GM12865 (cell line): ENCODE results near the gene ALDH2.

Experiments used
- DNase-seq: peaks from one replicate; pipeline ENCODE4 v3.0.0; 2010; ENCODE audit warnings: low read depth
- H3K4me3 ChIP-seq: 2 replicates; pipeline ENCODE4 v1.5.1; 2011; ENCODE audit warnings: mild to moderate bottlenecking, low read depth, low read length, control low read depth
- TF ChIP-seq, protein P1 (sequence below): IDR thresholded peaks from 2 replicates; pipeline ENCODE4 v1.5.1; 2011; ENCODE audit warnings: low read length, control low read depth, low read depth, inconsistent platforms; ENCODE audit not compliant: insufficient read depth; ENCODE audit errors: missing control alignments

ALDH2 gene

GRCh38 chr12:111768159-111768895 is 1.6 kb downstream of the ALDH2 start:
- H3K4me3 ChIP-seq, result no peak overlapping the region
- DNase-seq, result no peak
- TF ChIP-seq, protein P1, sequence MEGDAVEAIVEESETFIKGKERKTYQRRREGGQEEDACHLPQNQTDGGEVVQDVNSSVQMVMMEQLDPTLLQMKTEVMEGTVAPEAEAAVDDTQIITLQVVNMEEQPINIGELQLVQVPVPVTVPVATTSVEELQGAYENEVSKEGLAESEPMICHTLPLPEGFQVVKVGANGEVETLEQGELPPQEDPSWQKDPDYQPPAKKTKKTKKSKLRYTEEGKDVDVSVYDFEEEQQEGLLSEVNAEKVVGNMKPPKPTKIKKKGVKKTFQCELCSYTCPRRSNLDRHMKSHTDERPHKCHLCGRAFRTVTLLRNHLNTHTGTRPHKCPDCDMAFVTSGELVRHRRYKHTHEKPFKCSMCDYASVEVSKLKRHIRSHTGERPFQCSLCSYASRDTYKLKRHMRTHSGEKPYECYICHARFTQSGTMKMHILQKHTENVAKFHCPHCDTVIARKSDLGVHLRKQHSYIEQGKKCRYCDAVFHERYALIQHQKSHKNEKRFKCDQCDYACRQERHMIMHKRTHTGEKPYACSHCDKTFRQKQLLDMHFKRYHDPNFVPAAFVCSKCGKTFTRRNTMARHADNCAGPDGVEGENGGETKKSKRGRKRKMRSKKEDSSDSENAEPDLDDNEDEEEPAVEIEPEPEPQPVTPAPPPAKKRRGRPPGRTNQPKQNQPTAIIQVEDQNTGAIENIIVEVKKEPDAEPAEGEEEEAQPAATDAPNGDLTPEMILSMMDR, result no peak

GRCh38 chr12:111769599-111769998 is 2.9 kb downstream of the ALDH2 start:
- H3K4me3 ChIP-seq, result no peak overlapping the region
- DNase-seq, result no peak
- TF ChIP-seq, protein P1, result no peak

DNA sequence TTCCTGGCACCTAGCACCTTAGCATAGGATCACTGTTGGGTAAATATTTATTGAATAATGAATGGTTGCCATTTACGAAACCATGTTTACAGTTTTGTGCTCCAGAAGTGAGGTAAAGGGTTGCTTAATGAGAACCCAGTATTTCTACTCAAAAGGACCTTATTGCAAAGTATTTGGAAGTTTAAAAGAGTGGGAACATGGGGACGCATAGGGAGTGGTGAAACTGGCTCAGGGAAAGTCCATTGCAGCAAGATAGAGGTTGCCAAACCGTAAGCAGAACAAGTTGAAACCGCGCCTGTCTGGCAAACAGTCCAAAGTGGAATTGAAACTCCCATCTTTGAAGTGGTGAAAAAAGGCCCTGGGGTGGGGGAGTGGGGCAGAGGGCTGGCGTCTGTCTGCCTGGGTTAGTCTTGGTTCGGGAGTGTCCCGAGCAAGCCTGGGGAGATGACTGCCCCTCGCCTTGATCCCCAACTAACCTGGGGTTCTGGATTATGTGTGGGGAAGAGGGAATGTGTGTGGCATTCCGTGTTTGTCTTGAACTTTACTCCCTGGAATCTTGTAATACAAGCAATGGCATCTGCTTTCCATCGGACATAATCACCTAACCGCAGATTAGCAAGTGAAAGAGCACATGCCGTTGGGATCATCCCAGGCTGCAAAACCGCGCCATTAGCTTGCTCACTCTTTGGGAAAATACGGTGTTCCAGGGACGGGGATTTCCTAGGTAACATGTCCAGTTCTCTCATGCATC is 7.2 kb downstream of the ALDH2 start:
- H3K4me3 ChIP-seq, result peak overlapping the region; percentile 33
- DNase-seq, result peak; percentile 76
- TF ChIP-seq, protein P1, result no peak

DNA sequence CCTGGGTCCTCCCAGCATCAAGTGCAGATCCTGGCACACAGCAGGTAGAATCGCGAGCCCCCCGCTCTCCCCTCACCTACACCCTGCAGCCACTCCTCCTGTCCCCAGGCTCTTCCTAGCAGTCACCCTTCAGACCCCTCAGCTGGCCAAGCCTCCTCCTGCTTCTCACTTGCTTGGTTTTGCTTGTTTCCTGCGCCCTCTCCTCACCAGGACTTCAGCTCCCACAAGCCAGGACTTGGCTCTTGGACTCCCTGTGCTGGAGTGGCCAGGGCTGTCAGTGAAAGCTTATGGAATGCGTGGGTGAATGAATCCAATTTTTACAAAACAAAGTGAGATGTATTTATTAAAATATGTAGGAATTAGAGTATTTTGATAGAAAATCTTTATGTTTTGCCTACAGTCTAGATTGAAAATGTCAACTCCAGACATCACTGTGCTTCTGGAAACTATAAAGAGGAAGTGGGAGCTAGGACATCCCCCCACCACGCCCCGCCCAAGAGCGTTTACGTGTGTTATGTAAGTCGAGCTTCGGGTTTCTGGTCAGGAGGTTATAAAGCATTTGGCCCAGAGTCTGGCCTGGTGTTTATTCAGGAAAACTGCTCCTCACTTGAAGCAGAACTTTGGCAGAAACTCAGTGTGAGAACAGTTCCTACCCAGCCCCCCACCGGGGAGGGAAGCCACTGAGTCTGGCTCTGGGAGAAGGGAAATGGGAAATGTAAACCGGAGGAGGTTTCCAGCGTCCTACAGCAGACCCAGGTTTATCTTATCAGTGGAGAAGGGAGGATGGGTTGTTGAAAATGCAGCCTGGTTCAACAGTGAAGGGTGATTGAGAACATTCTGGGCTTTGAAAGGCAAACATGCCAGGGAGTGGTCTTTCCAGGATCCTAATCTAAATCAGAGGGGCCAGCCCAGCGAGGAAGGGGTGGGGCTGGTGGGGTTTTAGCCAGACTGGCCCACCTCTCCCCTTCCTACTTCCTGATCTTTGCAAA is 8.8 kb downstream of the ALDH2 start:
- peak; percentile 91 for DNase-seq
- TF ChIP-seq, protein P1, result no peak
- H3K4me3 ChIP-seq, result peak overlapping the region; percentile 57

GRCh38 chr12:111776836-111777344 is 10.2 kb downstream of the ALDH2 start:
- no peak overlapping the region for H3K4me3 ChIP-seq
- TF ChIP-seq, protein P1, result no peak
- DNase-seq, result no peak

- DNase-seq, result no peak
- TF ChIP-seq, protein P1, result no peak
- no peak overlapping the region for H3K4me3 ChIP-seq
Observed at GRCh38 chr12:111777345-111778045, 10.8 kb downstream of the ALDH2 start.
